Measurements from ENCODE around the gene PPM1G. TPM values are rescaled to one million over a fixed set of nuclear protein-coding genes. Genes with fewer than 3 reads are reported as not detected.
"Not testable (repeated sequence)": the region's sequence is repeated elsewhere in the genome, so short reads cannot be mapped to it uniquely, and the experiment has no call there.

Gene PPM1G
- polyA plus RNA-seq, 1 donor (not counting 4 experiments of a cell fraction or from before 2014, with no cell fraction given) = 55.5 TPM

DNA sequence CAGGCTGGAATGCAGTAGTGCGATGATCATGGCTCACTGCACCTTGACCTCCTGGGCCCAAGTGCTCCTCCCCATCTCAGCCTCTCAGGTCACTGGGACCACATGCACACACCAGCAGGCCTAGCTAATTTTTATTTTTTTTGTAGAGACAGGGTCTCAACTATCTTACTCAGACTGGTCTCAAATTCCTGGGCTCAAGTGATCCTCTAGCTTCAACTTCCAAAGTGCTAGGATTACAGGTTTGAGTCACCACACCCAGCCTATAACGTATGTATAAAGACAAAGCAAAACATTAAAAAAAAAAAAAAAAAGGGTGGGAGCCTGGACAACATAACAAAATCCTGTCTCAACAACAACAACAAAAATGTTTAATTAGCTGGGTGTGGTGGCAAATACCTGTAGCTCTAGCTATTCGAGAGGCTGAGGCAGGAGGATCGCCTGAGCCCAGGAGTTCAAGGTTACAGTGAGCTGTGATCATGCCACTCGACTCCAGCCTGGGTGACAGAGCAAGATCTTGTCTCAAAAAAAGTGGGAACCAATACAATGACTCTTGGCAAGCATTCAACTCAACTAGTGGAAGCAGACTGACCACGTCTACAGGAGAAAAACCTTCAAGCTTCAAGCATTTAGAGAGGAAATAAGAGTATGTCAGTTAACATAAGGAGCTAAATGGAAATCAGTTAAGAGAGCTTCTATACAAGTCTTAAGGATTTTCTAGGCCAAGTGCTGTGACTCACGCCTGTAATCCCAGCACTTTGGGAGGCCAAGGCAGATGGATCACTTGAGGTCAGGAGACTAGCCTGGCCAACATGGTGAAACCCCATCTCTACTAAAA, 55.4 kb downstream of the PPM1G start:
- no peak for TF ChIP-seq EZH2 (IDR thresholded peaks at IDR 0.05; ENCODE audit: low read length)
- TF ChIP-seq, protein P1, sequence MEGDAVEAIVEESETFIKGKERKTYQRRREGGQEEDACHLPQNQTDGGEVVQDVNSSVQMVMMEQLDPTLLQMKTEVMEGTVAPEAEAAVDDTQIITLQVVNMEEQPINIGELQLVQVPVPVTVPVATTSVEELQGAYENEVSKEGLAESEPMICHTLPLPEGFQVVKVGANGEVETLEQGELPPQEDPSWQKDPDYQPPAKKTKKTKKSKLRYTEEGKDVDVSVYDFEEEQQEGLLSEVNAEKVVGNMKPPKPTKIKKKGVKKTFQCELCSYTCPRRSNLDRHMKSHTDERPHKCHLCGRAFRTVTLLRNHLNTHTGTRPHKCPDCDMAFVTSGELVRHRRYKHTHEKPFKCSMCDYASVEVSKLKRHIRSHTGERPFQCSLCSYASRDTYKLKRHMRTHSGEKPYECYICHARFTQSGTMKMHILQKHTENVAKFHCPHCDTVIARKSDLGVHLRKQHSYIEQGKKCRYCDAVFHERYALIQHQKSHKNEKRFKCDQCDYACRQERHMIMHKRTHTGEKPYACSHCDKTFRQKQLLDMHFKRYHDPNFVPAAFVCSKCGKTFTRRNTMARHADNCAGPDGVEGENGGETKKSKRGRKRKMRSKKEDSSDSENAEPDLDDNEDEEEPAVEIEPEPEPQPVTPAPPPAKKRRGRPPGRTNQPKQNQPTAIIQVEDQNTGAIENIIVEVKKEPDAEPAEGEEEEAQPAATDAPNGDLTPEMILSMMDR (optimal IDR thresholded peaks at IDR 0.05 in 1 of 3, IDR thresholded peaks at IDR 0.05 in 1 of 3, conservative IDR thresholded peaks at IDR 0.05 in 1 of 3; ENCODE audit: extremely low read depth in 1 of 3, insufficient read depth in 2 of 3, low read length in 3 of 3) = no peak
- Histone ChIP-seq H3K4me3 (ENCODE audit: control insufficient read depth in 2 of 3, extremely low read depth in 1 of 3, insufficient read depth in 2 of 3, low read depth in 1 of 3, low read length in 3 of 3) (no peak overlapping the region), H2AFZ (ENCODE audit: control insufficient read depth, low read length) (no peak overlapping the region), H3K9me1 (ENCODE audit: control insufficient read depth, extremely low read depth, insufficient read depth, low read length) (no peaks in the 10 kb centered on the region), H3K36me3 (ENCODE audit: control insufficient read depth in 2 of 2, extremely low read depth in 1 of 2, insufficient read depth in 2 of 2, low read length in 2 of 2) (peaks cover 0 to 3% of the 10 kb centered on the region in 2 experiments), H3K4me2 (ENCODE audit: control insufficient read depth, extremely low read depth, insufficient read depth, low read depth, low read length) (no peak overlapping the region), H3K4me1 (ENCODE audit: control insufficient read depth, extremely low read depth, insufficient read depth, low read length) (peaks cover 18% of the 10 kb centered on the region), H3K27me3 (ENCODE audit: control insufficient read depth, extremely low read depth, insufficient read depth, low read length) (no peaks in the 10 kb centered on the region), H3K9me3 (ENCODE audit: control insufficient read depth, low read depth, low read length) (no peaks in the 10 kb centered on the region), H3K79me2 (ENCODE audit: control insufficient read depth, insufficient read depth, low read length) (peaks cover 84% of the 10 kb centered on the region), H3K9ac (ENCODE audit: control insufficient read depth, extremely low read depth, insufficient read depth, low read length) (no peak overlapping the region), H3K27ac (ENCODE audit: control insufficient read depth, insufficient read depth, low read length) (peak overlapping the region; percentile 25), H4K20me1 (ENCODE audit: control insufficient read depth, extremely low read depth, insufficient read depth, low read length) (no peaks in the 10 kb centered on the region)
- DNase-seq (ENCODE audit: low read depth, low spot score) (no peak), FAIRE-seq (no peak)
- dilution Hi-C loops (cut with MboI; ENCODE audit: extremely low pct_ligation_motif_present, low sequenced_read_pairs) = no loop called here

DNA sequence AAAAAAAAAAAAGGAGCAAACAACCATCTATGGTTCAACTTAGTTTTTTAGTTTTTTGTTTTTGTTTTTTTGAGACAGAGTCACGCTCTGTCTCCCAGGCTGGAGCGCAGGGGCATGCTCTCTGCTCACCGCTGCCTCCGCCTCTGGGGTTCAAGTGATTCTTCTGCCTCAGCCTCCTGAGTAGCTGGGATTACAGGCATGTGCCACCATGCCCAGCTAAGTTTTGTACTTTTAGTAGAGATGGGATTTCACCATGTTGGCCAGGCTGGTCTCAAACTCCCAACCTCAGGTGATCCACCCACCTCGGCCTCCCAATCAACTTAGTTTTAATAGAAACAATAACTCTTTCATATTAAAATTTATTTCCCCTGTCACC, 56.0 kb downstream of the PPM1G start:
- FAIRE-seq; H4K20me1 ChIP-seq (ENCODE audit: control insufficient read depth, extremely low read depth, insufficient read depth, low read length); dilution Hi-C loops (cut with MboI; ENCODE audit: extremely low pct_ligation_motif_present, low sequenced_read_pairs); H3K4me2 ChIP-seq (ENCODE audit: control insufficient read depth, extremely low read depth, insufficient read depth, low read depth, low read length); H3K4me3 ChIP-seq (ENCODE audit: control insufficient read depth in 2 of 3, extremely low read depth in 1 of 3, insufficient read depth in 2 of 3, low read depth in 1 of 3, low read length in 3 of 3); DNase-seq (ENCODE audit: low read depth, low spot score); H3K27me3 ChIP-seq (ENCODE audit: control insufficient read depth, extremely low read depth, insufficient read depth, low read length); H3K9me3 ChIP-seq (ENCODE audit: control insufficient read depth, low read depth, low read length); H3K36me3 ChIP-seq (ENCODE audit: control insufficient read depth in 2 of 2, extremely low read depth in 1 of 2, insufficient read depth in 2 of 2, low read length in 2 of 2); H3K9me1 ChIP-seq (ENCODE audit: control insufficient read depth, extremely low read depth, insufficient read depth, low read length); H3K9ac ChIP-seq (ENCODE audit: control insufficient read depth, extremely low read depth, insufficient read depth, low read length); H3K27ac ChIP-seq (ENCODE audit: control insufficient read depth, insufficient read depth, low read length); H2AFZ ChIP-seq (ENCODE audit: control insufficient read depth, low read length): not testable (repeated sequence)
- Histone ChIP-seq H3K79me2 (ENCODE audit: control insufficient read depth, insufficient read depth, low read length) (peaks cover 84% of the 10 kb centered on the region), H3K4me1 (ENCODE audit: control insufficient read depth, extremely low read depth, insufficient read depth, low read length) (peaks cover 18% of the 10 kb centered on the region)

Measured in keratinocyte (primary cell).